Muscle layer of colon (tissue), 2 donors: Measurements from ENCODE around the gene CITED2.

Experiments
- H3K27ac ChIP-seq: one replicate; pipeline ENCODE4 v1.7.0; 2013; ENCODE audit warnings: low read depth, mild to moderate bottlenecking, low read length, moderate library complexity
- H3K27me3 ChIP-seq, 2 donors: one replicate each; pipeline ENCODE4 v1.7.0; 2013; ENCODE audit warnings: low read length in 2 of 2, mild to moderate bottlenecking in 2 of 2; ENCODE audit not compliant: insufficient read depth in 2 of 2, control insufficient read depth in 1 of 2
- H3K36me3 ChIP-seq: one replicate; pipeline ENCODE4 v1.7.0; 2013; ENCODE audit warnings: mild to moderate bottlenecking, low read length; ENCODE audit not compliant: insufficient read depth
- H3K4me1 ChIP-seq: one replicate; pipeline ENCODE4 v1.7.0; 2013; ENCODE audit warnings: mild to moderate bottlenecking, low read length; ENCODE audit not compliant: insufficient read depth
- H3K4me3 ChIP-seq, 2 donors: one replicate each; pipeline ENCODE4 v1.7.0; 2013; ENCODE audit warnings: low read length in 2 of 2, low read depth in 1 of 2, mild to moderate bottlenecking in 1 of 2, moderate library complexity in 1 of 2
- H3K9ac ChIP-seq: one replicate; pipeline ENCODE4 v1.7.0; 2013; ENCODE audit warnings: low read length
- H3K9me3 ChIP-seq: one replicate; pipeline ENCODE4 v1.7.0; 2013; ENCODE audit warnings: mild to moderate bottlenecking, low read length
- donor health status: abdominal sarcoma.
- donor health status: Adenocarcinoma of cecum.

The CITED2 gene

GRCh38 chr6:139323511-139324300 lies 50.7 kb downstream of the CITED2 start:
- peak overlapping the region; percentile 14 to 29 for H3K4me3 ChIP-seq
- H3K36me3 ChIP-seq, result no peaks in the 10 kb centered on the region
- no peaks in the 10 kb centered on the region for H3K9me3 ChIP-seq
- H3K4me1 ChIP-seq, result no peaks in the 10 kb centered on the region
- no peak overlapping the region for H3K27ac ChIP-seq
- H3K27me3 ChIP-seq, result no peaks in the 10 kb centered on the region
- H3K9ac ChIP-seq, result no peak overlapping the region
